HG03442 (cell line): ENCODE data around the gene PRM3.

Experiments used
- ATAC-seq: cut with Tn5 transposase; IDR thresholded peaks from one replicate; pipeline ENCODE4 v1.9.1; 2021; ENCODE audit warnings: mild to moderate bottlenecking, moderate library complexity; ENCODE audit not compliant: unreplicated experiment

The PRM3 gene

GRCh38 chr16:11272921-11273720 lies at the start of gene PRM3:
Gene PRM3 (minus strand): TSS chr16:11273629. CDS start chr16:11273595, 34 bp downstream.
- no peak for ATAC-seq

- no peak for ATAC-seq
These were observed 49.4 kb upstream of the PRM3 start for GRCh38 chr16:11322823-11323222.

- no peak for ATAC-seq
These were observed 48.2 kb upstream of the PRM3 start for GRCh38 chr16:11321662-11322061.

- no peak for ATAC-seq
These were observed 46.7 kb upstream of the PRM3 start for GRCh38 chr16:11320170-11320569.

- ATAC-seq: no peak
These were observed 46.2 kb upstream of the PRM3 start for GRCh38 chr16:11319529-11320146.

- no peak for ATAC-seq
These were observed 45.4 kb upstream of the PRM3 start for GRCh38 chr16:11318817-11319216.

- no peak for ATAC-seq
These were observed 43.0 kb upstream of the PRM3 start for GRCh38 chr16:11316331-11317015.

- no peak for ATAC-seq
These were observed 42.1 kb upstream of the PRM3 start for GRCh38 chr16:11315510-11315909.

GRCh38 chr16:11314309-11314894 lies 41.0 kb upstream of the PRM3 start:
- no peak for ATAC-seq

GRCh38 chr16:11313493-11314308 lies 40.3 kb upstream of the PRM3 start:
- ATAC-seq: no peak

GRCh38 chr16:11312718-11313492 lies 39.5 kb upstream of the PRM3 start:
- ATAC-seq: no peak

- ATAC-seq: peak; percentile 32
These were observed 37.6 kb upstream of the PRM3 start for GRCh38 chr16:11310997-11311561.

GRCh38 chr16:11310634-11310977 lies 37.2 kb upstream of the PRM3 start:
- ATAC-seq: no peak

GRCh38 chr16:11309895-11310633 lies 36.6 kb upstream of the PRM3 start:
- ATAC-seq: peak; percentile 26

- no peak for ATAC-seq
These were observed 35.3 kb upstream of the PRM3 start for GRCh38 chr16:11308493-11309283.

GRCh38 chr16:11307639-11308492 lies 34.4 kb upstream of the PRM3 start:
- ATAC-seq: no peak

- no peak for ATAC-seq
These were observed 33.7 kb upstream of the PRM3 start for GRCh38 chr16:11306997-11307638.
